Esophagus (tissue), 2 donors: Measurements from ENCODE around the gene PTCH2. TPM values are rescaled to one million over a fixed set of nuclear protein-coding genes. Genes with fewer than 3 reads are reported as not detected.

Experiments used
- H3K27ac ChIP-seq, 2 donors: one replicate each; pipeline ENCODE4 v1.5.1; 2013; ENCODE audit warnings: low read depth in 2 of 2, mild to moderate bottlenecking in 2 of 2, inconsistent platforms in 1 of 2, low read length in 1 of 2, moderate library complexity in 1 of 2
- H3K27me3 ChIP-seq, 2 donors: one replicate each; pipeline ENCODE4 v1.6.1; 2013; ENCODE audit warnings: low read length in 2 of 2, control low read depth in 1 of 2, mild to moderate bottlenecking in 1 of 2; ENCODE audit not compliant: insufficient read depth in 2 of 2, control insufficient read depth in 1 of 2
- H3K36me3 ChIP-seq, 2 donors: one replicate each; pipeline ENCODE4 v1.6.1; 2013; ENCODE audit warnings: low read length in 1 of 2; ENCODE audit not compliant: control insufficient read depth in 2 of 2, insufficient read depth in 2 of 2
- H3K4me1 ChIP-seq, 2 donors: one replicate each; pipeline ENCODE4 v1.6.1; 2013; ENCODE audit warnings: low read length in 1 of 2; ENCODE audit not compliant: control insufficient read depth in 2 of 2, insufficient read depth in 2 of 2
- H3K4me3 ChIP-seq, 2 donors: one replicate each; pipeline ENCODE4 v1.5.1; 2013; ENCODE audit warnings: low read length in 2 of 2, mild to moderate bottlenecking in 2 of 2, low read depth in 1 of 2, moderate library complexity in 1 of 2
- H3K9me3 ChIP-seq, 2 donors: one replicate each; pipeline ENCODE4 v1.6.1; 2013; ENCODE audit warnings: mild to moderate bottlenecking in 2 of 2, low read depth in 1 of 2, low read length in 1 of 2, moderate library complexity in 1 of 2; ENCODE audit not compliant: control insufficient read depth in 2 of 2, insufficient read depth in 1 of 2
- WGBS, 2 donors: extraction: QIAGEN DNeasy Blood & Tissue Kit; methylation state at CpG; one replicate each; pipeline ENCODE4 v1.1.7; 2013; 5-methylcytosine and 5-hydroxymethylcytosine counted together
- polyA plus RNA-seq, 2 donors: library from polyadenylated mRNA; stranded (reverse); fragments of 200-250 nt; gene quantifications; one replicate each; pipeline ENCODE4 v1.2.3, GENCODE V29; 2013
- donor health status: healthy with polysubstance abuse.
- donor health status: Bipolar disorder and iron deficiency.

PTCH2 gene
- polyA plus RNA-seq, 2 donors, result 0.34 to 0.71 TPM

DNA sequence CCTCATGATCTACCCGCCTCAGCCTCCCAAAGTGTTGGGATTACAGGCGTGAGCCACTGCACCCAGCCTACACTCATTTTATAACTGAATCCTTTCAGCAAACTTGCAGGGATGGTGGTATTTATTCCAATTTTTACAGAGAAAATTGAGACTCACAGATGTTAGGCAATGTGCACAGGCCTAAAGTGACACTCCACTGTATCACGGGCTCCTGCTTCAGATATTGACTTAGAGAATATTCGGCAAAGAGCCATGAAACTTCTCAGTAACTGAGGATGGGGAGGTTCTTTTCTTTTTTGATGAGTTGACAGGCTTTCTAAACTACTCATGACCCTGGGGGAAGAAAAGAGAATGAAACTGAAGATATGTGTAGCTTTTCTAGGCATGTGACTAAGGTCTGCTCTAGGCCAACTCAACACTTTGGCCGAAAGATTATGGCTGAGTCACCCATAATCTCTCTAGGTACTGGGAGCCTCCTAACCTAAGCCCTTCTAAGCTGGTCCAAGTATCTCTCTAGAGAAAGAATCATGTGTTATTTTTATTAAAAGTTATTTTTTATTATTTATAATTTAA, 19.9 kb upstream of the PTCH2 start:
- Histone ChIP-seq H3K27me3 (no peaks in the 10 kb centered on the region), H3K9me3 (no peaks in the 10 kb centered on the region), H3K4me3 (no peak overlapping the region), H3K27ac (no peak overlapping the region), H3K4me1 (no peaks in the 10 kb centered on the region), H3K36me3 (no peaks in the 10 kb centered on the region)
- WGBS, 2 donors, result 80 to 85% methylated on average over 5 of the region's 5 CpGs

DNA sequence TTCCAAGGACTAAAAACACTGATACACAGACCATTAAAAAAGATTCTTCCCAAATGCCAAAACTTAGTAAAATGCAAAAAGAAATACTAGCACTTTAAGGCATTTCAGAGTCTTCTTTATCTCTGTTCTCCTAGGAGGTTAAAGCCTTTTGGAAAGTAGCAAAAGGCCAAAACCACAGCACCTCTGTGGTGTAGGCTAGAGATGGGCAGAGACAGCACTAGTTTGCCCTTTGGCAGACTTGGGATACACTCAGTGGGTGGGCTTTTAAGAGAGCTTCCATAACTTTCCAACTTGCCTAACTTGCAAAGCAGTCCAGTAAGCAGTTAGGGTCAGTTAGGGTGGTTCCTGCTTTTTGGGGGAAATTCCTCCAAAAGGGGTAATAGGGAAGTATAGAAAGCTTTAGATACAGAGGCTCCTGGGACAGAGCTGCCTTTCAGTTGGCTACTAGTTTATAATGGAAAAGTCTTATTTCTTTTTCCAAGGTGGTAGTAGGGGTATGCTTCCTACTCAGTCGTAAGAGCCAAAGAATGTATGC, 17.9 kb upstream of the PTCH2 start:
- 50 to 79% methylated on average over 1 of the region's 1 CpG for WGBS, 2 donors

GRCh38 chr1:44860331-44860730, 17.3 kb upstream of the PTCH2 start:
- Histone ChIP-seq H3K27ac (no peak overlapping the region), H3K9me3 (no peaks in the 10 kb centered on the region), H3K4me3 (no peak overlapping the region), H3K36me3 (no peaks in the 10 kb centered on the region), H3K4me1 (no peaks in the 10 kb centered on the region), H3K27me3 (no peaks in the 10 kb centered on the region)
- WGBS, 2 donors, result 79 to 86% methylated on average over 1 of the region's 1 CpG

More for the DNA sequence above, 17.9 kb upstream of the PTCH2 start:
- Histone ChIP-seq H3K4me3 (no peak overlapping the region), H3K27ac (no peak overlapping the region), H3K9me3 (no peaks in the 10 kb centered on the region), H3K27me3 (no peaks in the 10 kb centered on the region), H3K36me3 (no peaks in the 10 kb centered on the region), H3K4me1 (no peaks in the 10 kb centered on the region)

GRCh38 chr1:44857446-44857845, 14.4 kb upstream of the PTCH2 start:
- WGBS, 2 donors, result 95 to 97% methylated on average over 7 of the region's 7 CpGs
- Histone ChIP-seq H3K4me3 (no peak overlapping the region), H3K27ac (no peak overlapping the region), H3K4me1 (no peaks in the 10 kb centered on the region), H3K9me3 (no peaks in the 10 kb centered on the region), H3K36me3 (peaks cover 0 to 5% of the 10 kb centered on the region in 2 donors), H3K27me3 (no peaks in the 10 kb centered on the region)

DNA sequence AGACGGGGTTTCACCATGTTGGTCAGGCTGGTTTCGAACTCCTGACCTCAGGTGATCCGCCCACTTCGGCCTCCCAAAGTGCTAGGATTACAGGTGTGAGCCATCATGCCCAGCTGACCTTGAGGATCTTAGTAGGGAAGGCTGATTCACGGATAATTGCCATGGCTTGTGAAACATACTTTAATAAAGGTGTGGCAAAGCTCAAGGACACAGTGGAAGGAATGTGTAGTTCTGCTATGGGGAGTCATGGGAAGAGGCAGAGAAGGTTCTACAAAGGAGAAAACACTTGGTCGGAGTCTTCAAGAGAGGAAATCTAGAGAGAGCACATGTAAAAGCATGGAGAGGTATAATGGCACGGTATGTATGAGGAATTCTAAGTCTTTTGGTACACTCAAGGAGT, 12.7 kb upstream of the PTCH2 start:
- H3K4me3 ChIP-seq, result no peak overlapping the region
- no peaks in the 10 kb centered on the region for H3K4me1 ChIP-seq
- no peaks in the 10 kb centered on the region for H3K9me3 ChIP-seq
- 78 to 85% methylated on average over 7 of the region's 7 CpGs for WGBS, 2 donors
- H3K27ac ChIP-seq, result no peak overlapping the region
- peaks cover 0 to 5% of the 10 kb centered on the region in 2 donors for H3K36me3 ChIP-seq
- H3K27me3 ChIP-seq, result no peaks in the 10 kb centered on the region

DNA sequence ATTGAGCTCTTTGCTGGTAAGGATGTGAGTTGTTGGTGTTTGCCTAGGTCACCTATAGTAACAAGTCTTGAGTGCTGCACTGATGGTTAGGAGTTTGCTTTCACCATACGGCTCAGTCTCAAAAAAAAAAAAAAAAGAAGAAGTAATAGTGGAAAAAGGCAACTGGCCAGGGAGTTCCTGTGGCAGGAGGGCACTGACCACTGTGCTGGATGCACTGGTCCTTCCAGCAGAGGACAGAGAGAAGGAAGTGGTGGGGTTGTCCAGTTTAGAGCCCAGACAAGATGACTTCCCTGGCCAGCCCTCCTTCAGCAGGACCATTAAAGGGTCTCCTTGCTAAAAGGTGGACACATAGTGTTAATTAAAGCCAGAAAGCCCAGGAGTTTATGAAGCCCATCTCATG, 11.9 kb upstream of the PTCH2 start:
- peaks cover 0 to 7% of the 10 kb centered on the region in 2 donors for H3K36me3 ChIP-seq
- H3K9me3 ChIP-seq, result no peaks in the 10 kb centered on the region
- H3K4me3 ChIP-seq, result no peak overlapping the region
- WGBS, 2 donors, result 74 to 83% methylated on average over 1 of the region's 1 CpG
- no peak overlapping the region for H3K27ac ChIP-seq
- H3K27me3 ChIP-seq, result no peaks in the 10 kb centered on the region
- no peaks in the 10 kb centered on the region for H3K4me1 ChIP-seq

GRCh38 chr1:44853201-44853600, 10.1 kb upstream of the PTCH2 start:
- Histone ChIP-seq H3K4me1 (no peaks in the 10 kb centered on the region), H3K27me3 (no peaks in the 10 kb centered on the region), H3K9me3 (no peaks in the 10 kb centered on the region), H3K27ac (no peak overlapping the region), H3K36me3 (peaks cover 0 to 7% of the 10 kb centered on the region in 2 donors), H3K4me3 (no peak overlapping the region)
- WGBS, 2 donors, result 81 to 96% methylated on average over 6 of the region's 6 CpGs

- Histone ChIP-seq H3K27me3 (no peaks in the 10 kb centered on the region), H3K9me3 (no peaks in the 10 kb centered on the region), H3K4me3 (no peak overlapping the region), H3K27ac (no peak overlapping the region), H3K36me3 (peaks cover 0 to 7% of the 10 kb centered on the region in 2 donors), H3K4me1 (no peaks in the 10 kb centered on the region)
- 92 to 96% methylated on average over 1 of the region's 1 CpG for WGBS, 2 donors
Observed at GRCh38 chr1:44851308-44851707, 8.3 kb upstream of the PTCH2 start.

- Histone ChIP-seq H3K27me3 (no peaks in the 10 kb centered on the region), H3K4me1 (no peaks in the 10 kb centered on the region), H3K4me3 (no peak overlapping the region), H3K27ac (no peak overlapping the region), H3K9me3 (no peaks in the 10 kb centered on the region), H3K36me3 (peaks cover 0 to 2% of the 10 kb centered on the region in 2 donors)
- 50 to 74% methylated on average over 2 of the region's 2 CpGs for WGBS, 2 donors
Observed at GRCh38 chr1:44849575-44850132, 6.6 kb upstream of the PTCH2 start.
